K562 (cell line): ENCODE data around the gene ASMTL. TPM values are rescaled to one million over a fixed set of nuclear protein-coding genes. Genes with fewer than 3 reads are reported as not detected.

ENCODE experiments used
- ARID1B ChIP-seq: fragments of 450-650 bp; IDR thresholded peaks from 2 replicates; pipeline ENCODE4 v1.6.1; 2016; ENCODE audit warnings: antibody characterized with exemption, mild to moderate bottlenecking, inconsistent platforms
- ATF1 ChIP-seq, 2 experiments: fragments of 450-650 bp in 1 of 2; IDR thresholded peaks; 2 replicates each; pipeline ENCODE4 v1.6.1; 2016; ENCODE audit warnings: missing compliant biosample characterization in 1 of 2, missing genetic modification characterization in 1 of 2
- CREM ChIP-seq: IDR thresholded peaks from 2 replicates; pipeline ENCODE4 v1.6.1; 2014; ENCODE audit warnings: antibody characterized with exemption, low read depth
- EGR1 ChIP-seq: fragments of 450-650 bp; conservative IDR thresholded peaks from 2 replicates; pipeline ENCODE4 v1.6.1; 2017; ENCODE audit warnings: mild to moderate bottlenecking
- EP300 ChIP-seq: IDR thresholded peaks from 2 replicates; pipeline ENCODE4 v1.6.1; 2012; ENCODE audit warnings: low read length, improper control_type of control experiment
- GABPA ChIP-seq: fragments of 200-800 bp; sonication (Bioruptor generic); conservative IDR thresholded peaks from 2 replicates; pipeline ENCODE4 v1.6.1; 2016; ENCODE audit warnings: low read depth, missing genetic modification characterization, missing compliant biosample characterization
- GATAD2B ChIP-seq: fragments of 450-650 bp; IDR thresholded peaks from 2 replicates; pipeline ENCODE4 v1.6.1; 2017; ENCODE audit warnings: mild to moderate bottlenecking, borderline replicate concordance
- HNRNPUL1 ChIP-seq: fragments of 200-400 bp; formaldehyde crosslinking; IDR thresholded peaks from 2 replicates; pipeline ENCODE4 v1.6.1; 2017; ENCODE audit warnings: low read length
- JUND ChIP-seq, 2 experiments: IDR thresholded peaks; 2 replicates in 1 of 2; 3 replicates in 1 of 2; pipeline ENCODE4 v1.6.1; 2011; ENCODE audit warnings: borderline replicate concordance in 2 of 2, low read depth in 2 of 2, low read length in 2 of 2, improper control_type of control experiment in 1 of 2, missing biosample characterization in 1 of 2, missing genetic modification characterization in 1 of 2, missing genetic modification reagents in 1 of 2
- KAT2B ChIP-seq: IDR thresholded peaks from one replicate; pipeline ENCODE4 v1.6.1; 2012; ENCODE audit warnings: low read depth, mild to moderate bottlenecking, control low read depth, inconsistent platforms, low read length, moderate library complexity
- MEIS2 ChIP-seq: fragments of 450-650 bp; IDR thresholded peaks from 2 replicates; pipeline ENCODE4 v1.6.1; 2014; ENCODE audit warnings: mild to moderate bottlenecking; ENCODE audit not compliant: partially characterized antibody
- MTF1 ChIP-seq: fragments of 250-450 bp; sonication (Bioruptor Pico); IDR thresholded peaks from 2 replicates; pipeline ENCODE4 v1.9.0; 2021; ENCODE audit warnings: moderate library complexity, mild to moderate bottlenecking, inconsistent platforms, borderline replicate concordance
- MYNN ChIP-seq, 2 experiments: sonication (generic); formaldehyde crosslinking in 1 of 2; IDR thresholded peaks; 2 replicates each; pipeline versions ENCODE4 v1.5.0 to v1.6.1; 2016 to 2020; ENCODE audit warnings: antibody characterized with exemption in 1 of 2, missing genetic modification reagents in 1 of 2
- NEUROD1 ChIP-seq: fragments of 150-350 bp; IDR thresholded peaks from 2 replicates; pipeline ENCODE4 v1.6.1; 2014; ENCODE audit warnings: borderline replicate concordance, low read length, low read depth; ENCODE audit not compliant: partially characterized antibody
- NFIC ChIP-seq: fragments of 450-650 bp; IDR thresholded peaks from 2 replicates; pipeline ENCODE4 v1.6.1; 2017; ENCODE audit warnings: mild to moderate bottlenecking, inconsistent platforms
- POLR3G ChIP-seq: IDR thresholded peaks from 2 replicates; pipeline ENCODE4 v1.6.1; 2011; ENCODE audit not compliant: insufficient read length, insufficient replicate concordance; ENCODE audit errors: extremely low read depth
- SIN3A ChIP-seq, 2 experiments: fragments of 150-350 bp in 1 of 2; IDR thresholded peaks; 2 replicates each; pipeline ENCODE4 v1.6.1; 2011 to 2016; ENCODE audit warnings: borderline replicate concordance in 2 of 2, low read depth in 2 of 2, low read length in 2 of 2, mild to moderate bottlenecking in 2 of 2, moderate library complexity in 2 of 2; ENCODE audit not compliant: control insufficient read depth in 1 of 2
- SOX6 ChIP-seq: fragments of 450-650 bp; IDR thresholded peaks from 2 replicates; pipeline ENCODE4 v1.6.1; 2014; ENCODE audit warnings: mild to moderate bottlenecking
- STAT5A ChIP-seq: IDR thresholded peaks from 2 replicates; pipeline ENCODE4 v1.6.1; 2012; ENCODE audit warnings: low read length, inconsistent platforms, borderline replicate concordance
- TAF15 ChIP-seq: fragments of 200-400 bp; formaldehyde crosslinking; IDR thresholded peaks from 2 replicates; pipeline ENCODE4 v1.6.1; 2017; ENCODE audit warnings: mild to moderate bottlenecking, low read depth, low read length, moderate library complexity
- ZNF212 ChIP-seq: fragments of 450-650 bp; formaldehyde crosslinking; IDR thresholded peaks from 2 replicates; pipeline ENCODE4 v1.4.0; 2020; ENCODE audit warnings: mild to moderate bottlenecking
- ZNF583 ChIP-seq: fragments of 250-450 bp; sonication (Bioruptor Pico); IDR thresholded peaks from 2 replicates; pipeline ENCODE4 v1.4.0; 2020
- polyA plus RNA-seq, 8 experiments: library from polyadenylated mRNA; depleted of rRNA in 4 of 8; stranded (reverse) in 5 of 8; unstranded in 3 of 8; fragments of >200 nt; fragmentation: Nextera tagmentation in 2 of 8; fragmentation: Illumina TruSeq in 1 of 8; extraction: Ambion mirVana in 2 of 8; extraction: Trizol in 1 of 8; gene quantifications; 2 replicates each; pipeline versions ENCODE4 v1.2.1 to v1.2.3, GENCODE V29; 2011 to 2014; ENCODE audit warnings: inconsistent platforms in 1 of 8, missing spikeins in 1 of 8
- total RNA-seq, 7 experiments: library from RNA; depleted of rRNA in 6 of 7; stranded (reverse); fragments of >200 nt in 6 of 7; fragmentation: Illumina TruSeq in 2 of 7; extraction: Trizol in 2 of 7; gene quantifications; 2 replicates each; pipeline versions ENCODE4 v1.2.1 to v1.2.3, GENCODE V29; 2011 to 2021; ENCODE audit warnings: low replicate concordance in 1 of 7
- TF ChIP-seq, protein P1 (sequence below): fragments of 450-650 bp; IDR thresholded peaks from 2 replicates; pipeline ENCODE4 v1.6.1; 2016
- TF ChIP-seq, protein P2 (sequence below): sonication (generic); IDR thresholded peaks from 2 replicates; pipeline ENCODE4 v1.6.1; 2016
- TF ChIP-seq, protein P3 (sequence below), 2 experiments: fragments of 450-650 bp in 1 of 2; sonication (generic) in 1 of 2; formaldehyde crosslinking; conservative IDR thresholded peaks; 2 replicates each; pipeline versions ENCODE4 v1.4.0 to v1.8.1; 2020 to 2022; ENCODE audit warnings: mild to moderate bottlenecking in 1 of 2, missing genetic modification reagents in 1 of 2

ASMTL gene
- total and polyA plus RNA-seq, 9 of the 15 experiments (the other 6 are each of a cell fraction or from before 2014, with no cell fraction given) = 0.56 to 20.6 (median 7.6) TPM

DNA sequence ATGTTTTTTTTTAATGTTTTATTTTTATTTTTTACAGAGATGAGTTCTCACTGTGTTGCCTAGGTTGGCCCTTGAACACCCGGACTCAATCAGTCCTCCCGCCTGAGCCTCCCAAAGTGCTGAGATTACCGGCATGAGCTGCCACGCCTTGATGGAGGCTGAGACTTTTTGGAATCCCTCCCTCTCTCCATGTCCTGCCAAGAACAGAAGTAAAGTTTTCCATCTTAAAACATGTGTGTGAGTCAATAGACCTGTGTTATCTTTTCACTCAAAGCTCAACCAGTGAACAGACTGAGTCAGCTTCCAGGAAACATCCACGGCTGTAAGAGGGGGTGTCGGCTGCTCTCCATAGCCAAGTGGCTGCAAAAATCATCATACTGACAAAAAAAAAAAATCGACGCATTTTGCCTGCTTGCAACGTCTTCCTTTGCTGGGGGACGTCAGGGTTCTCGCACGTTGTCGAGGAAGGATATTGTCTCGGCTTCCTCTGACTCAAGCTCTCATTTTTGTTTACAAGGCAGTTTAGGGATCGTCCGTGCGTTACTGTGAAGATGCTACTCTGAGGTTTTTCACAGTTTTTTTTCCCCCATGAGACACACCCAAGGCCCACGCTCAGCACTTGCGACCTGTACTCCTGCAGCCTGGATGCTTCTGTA lies 10.0 kb upstream of the ASMTL start (continued):
- TF ChIP-seq HNRNPUL1 = no peak
- TF ChIP-seq STAT5A = peak; percentile 22; the same call in 1 of the 2 replicates
- no peak for TF ChIP-seq GATAD2B
- TF ChIP-seq ZNF212 (CRISPR knock-in tag) = no peak
- TF ChIP-seq, protein P1, sequence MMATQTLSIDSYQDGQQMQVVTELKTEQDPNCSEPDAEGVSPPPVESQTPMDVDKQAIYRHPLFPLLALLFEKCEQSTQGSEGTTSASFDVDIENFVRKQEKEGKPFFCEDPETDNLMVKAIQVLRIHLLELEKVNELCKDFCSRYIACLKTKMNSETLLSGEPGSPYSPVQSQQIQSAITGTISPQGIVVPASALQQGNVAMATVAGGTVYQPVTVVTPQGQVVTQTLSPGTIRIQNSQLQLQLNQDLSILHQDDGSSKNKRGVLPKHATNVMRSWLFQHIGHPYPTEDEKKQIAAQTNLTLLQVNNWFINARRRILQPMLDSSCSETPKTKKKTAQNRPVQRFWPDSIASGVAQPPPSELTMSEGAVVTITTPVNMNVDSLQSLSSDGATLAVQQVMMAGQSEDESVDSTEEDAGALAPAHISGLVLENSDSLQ = peak; percentile 27; the same call in 1 of the 2 replicates
- TF ChIP-seq GABPA (tag) = 0 out of 2 replicates have a peak, but pooled peaks have one; percentile 19
- peak; percentile 26; the same call in 1 of the 2 replicates for TF ChIP-seq NFIC
- TF ChIP-seq EGR1 = peak; percentile 24; the same call in 1 of the 2 replicates
- no peak for TF ChIP-seq TAF15
- no peak for TF ChIP-seq NEUROD1
- TF ChIP-seq SIN3A (IDR thresholded peaks at IDR 0.05; ENCODE audit: borderline replicate concordance in 2 of 2, control insufficient read depth in 1 of 2, low read depth in 2 of 2, low read length in 2 of 2) = no peak
- 0 out of 2 replicates have a peak, but pooled peaks have one; percentile 13 for TF ChIP-seq SOX6
- peak; percentile 50; the same call in 1 of the 2 replicates for TF ChIP-seq EP300
- TF ChIP-seq JUND (IDR thresholded peaks at IDR 0.05; ENCODE audit: borderline replicate concordance, low read depth, low read length) = peak; percentile 85
- TF ChIP-seq JUND (tag; IDR thresholded peaks at IDR 0.05; ENCODE audit: borderline replicate concordance, low read depth, low read length) = peak; percentile 83; the same call in 1 of the 3 replicates
- TF ChIP-seq MEIS2 = peak; percentile 25
- no peak for TF ChIP-seq MTF1 (CRISPR knock-in tag)
- TF ChIP-seq ATF1 (CRISPR knock-in tag; IDR thresholded peaks at IDR 0.05) = no peak
- TF ChIP-seq ATF1 (tag; IDR thresholded peaks at IDR 0.05) = peak; percentile 36; the same call in 1 of the 2 replicates
- no peak for TF ChIP-seq KAT2B
- TF ChIP-seq MYNN (IDR thresholded peaks at IDR 0.05) = no peak
- no peak for TF ChIP-seq MYNN (CRISPR knock-in tag; IDR thresholded peaks at IDR 0.05)
- TF ChIP-seq, protein P2, sequence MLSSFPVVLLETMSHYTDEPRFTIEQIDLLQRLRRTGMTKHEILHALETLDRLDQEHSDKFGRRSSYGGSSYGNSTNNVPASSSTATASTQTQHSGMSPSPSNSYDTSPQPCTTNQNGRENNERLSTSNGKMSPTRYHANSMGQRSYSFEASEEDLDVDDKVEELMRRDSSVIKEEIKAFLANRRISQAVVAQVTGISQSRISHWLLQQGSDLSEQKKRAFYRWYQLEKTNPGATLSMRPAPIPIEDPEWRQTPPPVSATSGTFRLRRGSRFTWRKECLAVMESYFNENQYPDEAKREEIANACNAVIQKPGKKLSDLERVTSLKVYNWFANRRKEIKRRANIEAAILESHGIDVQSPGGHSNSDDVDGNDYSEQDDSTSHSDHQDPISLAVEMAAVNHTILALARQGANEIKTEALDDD = 0 out of 2 replicates have a peak, but pooled peaks have one; percentile 13
- TF ChIP-seq, protein P3, sequence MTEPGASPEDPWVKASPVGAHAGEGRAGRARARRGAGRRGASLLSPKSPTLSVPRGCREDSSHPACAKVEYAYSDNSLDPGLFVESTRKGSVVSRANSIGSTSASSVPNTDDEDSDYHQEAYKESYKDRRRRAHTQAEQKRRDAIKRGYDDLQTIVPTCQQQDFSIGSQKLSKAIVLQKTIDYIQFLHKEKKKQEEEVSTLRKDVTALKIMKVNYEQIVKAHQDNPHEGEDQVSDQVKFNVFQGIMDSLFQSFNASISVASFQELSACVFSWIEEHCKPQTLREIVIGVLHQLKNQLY (CRISPR knock-in tag; conservative IDR thresholded peaks at IDR 0.05) = no peak
- TF ChIP-seq CREM = peak; percentile 41; the same call in 1 of the 2 replicates
- TF ChIP-seq POLR3G = no peak
- TF ChIP-seq ZNF583 (CRISPR knock-in tag) = no peak
- peak; percentile 77 for TF ChIP-seq ARID1B
